KMS-11 (cell line): ENCODE data around the gene RFX1.

ENCODE experiments used
- H2AFZ ChIP-seq: fragments of 200-600 bp; sonication (generic); 2 replicates; pipeline ENCODE4 v1.6.1; 2016; ENCODE audit warnings: antibody characterized with exemption, mixed run types, low read depth
- H3K27ac ChIP-seq: fragments of 200-600 bp; sonication (generic); 2 replicates; pipeline ENCODE4 v1.6.1; 2016; ENCODE audit warnings: mild to moderate bottlenecking, mixed run types
- H3K27me3 ChIP-seq: fragments of 200-600 bp; sonication (generic); 2 replicates; pipeline ENCODE4 v1.6.1; 2017; ENCODE audit warnings: mild to moderate bottlenecking, low read depth, mixed run types, moderate library complexity; ENCODE audit not compliant: insufficient read depth
- H3K36me3 ChIP-seq: fragments of 200-600 bp; sonication (generic); 2 replicates; pipeline ENCODE4 v1.6.1; 2017; ENCODE audit warnings: mild to moderate bottlenecking, mixed run types; ENCODE audit not compliant: insufficient read depth
- H3K4me1 ChIP-seq: fragments of 200-600 bp; sonication (generic); 2 replicates; pipeline ENCODE4 v1.6.1; 2016; ENCODE audit warnings: mild to moderate bottlenecking, low read depth, mixed run types; ENCODE audit not compliant: poor library complexity, severe bottlenecking
- H3K4me2 ChIP-seq: fragments of 200-600 bp; sonication (generic); 2 replicates; pipeline ENCODE4 v1.7.0; 2016; ENCODE audit warnings: mild to moderate bottlenecking, mixed run types
- H3K4me3 ChIP-seq: fragments of 200-600 bp; sonication (generic); IDR thresholded peaks from 2 replicates; pipeline ENCODE4 v1.6.1; 2017; ENCODE audit warnings: low read depth, low read length, mixed read lengths; ENCODE audit not compliant: insufficient read depth
- H3K79me2 ChIP-seq: fragments of 200-600 bp; sonication (generic); 2 replicates; pipeline ENCODE4 v1.6.1; 2016; ENCODE audit warnings: low read depth, mixed run types; ENCODE audit not compliant: insufficient read depth
- H3K9ac ChIP-seq: fragments of 200-600 bp; sonication (generic); 2 replicates; pipeline ENCODE4 v1.6.1; 2016; ENCODE audit warnings: mild to moderate bottlenecking, mixed run types
- H4K20me1 ChIP-seq: fragments of 200-600 bp; sonication (generic); 2 replicates; pipeline ENCODE4 v1.6.1; 2016; ENCODE audit warnings: mild to moderate bottlenecking, mixed run types; ENCODE audit not compliant: insufficient read depth
- CTCF ChIP-seq: fragments of 200-600 bp; sonication (generic); conservative IDR thresholded peaks from 2 replicates; pipeline ENCODE4 v1.6.1; 2017; ENCODE audit warnings: low read depth, mild to moderate bottlenecking, antibody characterized with exemption, low read length, moderate library complexity, mixed read lengths

Gene RFX1

GRCh38 chr19:13995878-13996765 is 10.0 kb downstream of the RFX1 start:
- H4K20me1 ChIP-seq = no peaks in the 10 kb centered on the region
- no peaks in the 10 kb centered on the region for H3K4me1 ChIP-seq
- no peak for TF ChIP-seq CTCF
- H3K79me2 ChIP-seq = no peaks in the 10 kb centered on the region
- no peak overlapping the region for H2AFZ ChIP-seq
- no peak overlapping the region for H3K27ac ChIP-seq
- H3K36me3 ChIP-seq = no peaks in the 10 kb centered on the region
- H3K4me3 ChIP-seq = no peak overlapping the region
- H3K27me3 ChIP-seq = no peaks in the 10 kb centered on the region
- H3K4me2 ChIP-seq = no peak overlapping the region
- no peak overlapping the region for H3K9ac ChIP-seq

- no peaks in the 10 kb centered on the region for H3K27me3 ChIP-seq
- no peak overlapping the region for H3K4me2 ChIP-seq
- H3K9ac ChIP-seq = no peak overlapping the region
- no peaks in the 10 kb centered on the region for H3K36me3 ChIP-seq
- H4K20me1 ChIP-seq = no peaks in the 10 kb centered on the region
- no peaks in the 10 kb centered on the region for H3K4me1 ChIP-seq
- H3K4me3 ChIP-seq = no peak overlapping the region
- TF ChIP-seq CTCF = no peak
- H3K27ac ChIP-seq = no peak overlapping the region
- H3K79me2 ChIP-seq = no peaks in the 10 kb centered on the region
- no peak overlapping the region for H2AFZ ChIP-seq
Measured at GRCh38 chr19:13995017-13995728, 10.9 kb downstream of the RFX1 start.

- TF ChIP-seq CTCF = no peak
- Histone ChIP-seq H2AFZ (no peak overlapping the region), H3K9ac (no peak overlapping the region), H3K4me3 (no peak overlapping the region), H3K36me3 (no peaks in the 10 kb centered on the region), H3K4me1 (no peaks in the 10 kb centered on the region), H3K27me3 (no peaks in the 10 kb centered on the region), H3K27ac (no peak overlapping the region), H3K79me2 (no peaks in the 10 kb centered on the region), H4K20me1 (no peaks in the 10 kb centered on the region), H3K4me2 (no peak overlapping the region)
Measured at GRCh38 chr19:13993590-13994300, 12.4 kb downstream of the RFX1 start.

GRCh38 chr19:13992025-13992424 is 14.1 kb downstream of the RFX1 start:
- no peak for TF ChIP-seq CTCF
- Histone ChIP-seq H4K20me1 (no peaks in the 10 kb centered on the region), H3K36me3 (no peaks in the 10 kb centered on the region), H3K9ac (no peak overlapping the region), H3K4me1 (peaks cover 5% of the 10 kb centered on the region), H3K27me3 (no peaks in the 10 kb centered on the region), H3K27ac (no peak overlapping the region), H3K79me2 (no peaks in the 10 kb centered on the region), H3K4me3 (no peak overlapping the region), H2AFZ (no peak overlapping the region), H3K4me2 (no peak overlapping the region)
